Hematopoietic multipotent progenitor cell treated with erythropoietin and hydrocortisone succinate and interleukin-3 and kit ligand, for 8 days (in vitro differentiated cells): ENCODE data around the gene UBE2H.
"Not testable (repeated sequence)": the region's sequence is repeated elsewhere in the genome, so short reads cannot be mapped to it uniquely, and the experiment has no call there.

ENCODE experiments used
- DNase-seq: peaks from one replicate; pipeline ENCODE4 v3.0.0-alpha.2; 2015

The UBE2H gene

DNA sequence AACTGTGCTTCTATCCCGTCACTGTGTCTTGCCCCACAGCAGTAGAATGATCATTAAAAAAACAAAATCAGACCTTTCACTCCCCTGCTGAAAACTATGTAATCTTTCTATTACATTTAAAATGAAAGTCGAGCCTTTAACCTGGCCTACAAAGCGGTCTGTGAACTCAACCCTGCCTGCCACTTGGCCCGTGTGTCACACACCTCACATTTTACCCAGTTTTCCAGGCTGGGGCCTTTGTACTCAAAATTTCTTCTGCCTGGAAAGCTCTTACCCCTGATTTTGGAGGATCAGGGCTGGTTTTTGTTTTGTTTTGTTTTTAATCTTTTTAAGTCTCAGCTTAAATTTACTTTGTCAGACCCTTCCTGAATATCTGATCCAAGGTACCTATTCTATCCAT lies 82.1 kb downstream of the UBE2H start:
- DNase-seq = no peak

DNA sequence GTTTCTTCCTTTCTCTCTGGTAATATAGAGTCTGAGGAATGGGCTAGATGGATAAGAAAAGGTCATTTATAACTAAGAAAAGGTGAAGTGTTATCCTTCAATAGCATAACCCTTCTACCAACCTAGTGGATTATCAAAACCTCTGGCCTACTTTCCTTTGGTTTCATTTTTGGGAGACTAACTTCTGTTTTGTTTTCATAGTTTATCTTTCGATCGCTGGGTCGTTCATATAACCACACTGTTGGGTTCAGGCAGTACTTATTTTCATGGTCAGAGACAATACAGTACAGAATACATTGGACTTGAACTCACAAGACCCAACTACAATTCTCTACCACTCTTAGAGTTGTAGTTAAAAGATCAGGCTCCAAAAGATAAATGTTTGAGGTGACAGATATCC lies 86.5 kb downstream of the UBE2H start:
- no peak for DNase-seq

DNA sequence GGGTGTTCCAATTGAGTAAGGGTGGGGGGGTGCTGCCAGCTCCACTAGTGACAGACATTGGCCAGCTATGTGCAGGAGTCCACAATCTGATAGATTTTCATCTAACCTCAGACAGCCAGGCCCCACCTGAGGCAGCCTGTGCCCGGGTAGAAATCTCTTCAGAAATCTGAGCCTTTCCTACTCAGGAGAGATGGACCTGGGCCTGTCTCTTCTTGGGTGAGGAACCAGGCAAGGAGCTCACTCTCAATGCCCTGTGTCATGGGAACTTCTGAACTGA lies 86.9 kb downstream of the UBE2H start:
- no peak for DNase-seq

DNA sequence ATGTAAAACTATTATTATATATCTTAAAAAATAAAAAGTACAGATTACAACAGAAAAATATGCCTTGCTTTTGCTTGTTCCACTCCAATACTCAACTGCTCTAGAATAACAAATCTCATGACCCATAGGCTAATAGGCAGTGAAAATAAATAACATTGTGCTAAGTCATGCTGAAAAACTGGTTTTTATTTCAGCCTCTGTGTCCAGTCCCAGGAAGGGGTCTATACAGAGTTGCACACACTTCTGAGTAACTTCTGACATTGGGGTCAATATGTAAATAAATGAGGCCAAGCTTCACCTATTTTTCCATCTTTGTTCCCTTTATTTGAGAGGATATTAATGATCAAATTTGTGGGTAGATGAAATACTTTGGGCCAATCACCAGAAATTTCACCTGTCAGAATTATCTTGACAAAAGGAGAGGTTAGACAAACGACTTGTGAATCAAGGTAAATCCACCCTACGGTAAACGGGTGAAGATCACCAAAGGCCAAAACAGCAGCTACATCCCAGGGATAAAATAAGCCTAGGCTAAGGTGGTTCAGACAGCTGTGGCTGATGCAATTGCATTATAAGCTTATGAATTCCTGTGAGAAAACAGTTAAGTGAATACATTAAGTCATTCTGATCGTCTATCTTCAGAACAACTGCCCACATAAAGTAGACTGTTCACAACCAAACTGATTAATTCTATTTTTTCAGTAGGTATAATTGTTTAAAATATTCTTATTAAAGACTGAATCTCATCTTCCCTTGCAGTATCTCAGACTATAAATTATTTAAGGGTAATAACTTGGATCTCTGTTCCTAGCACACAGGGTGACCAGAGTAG lies 87.5 kb downstream of the UBE2H start:
- no peak for DNase-seq

DNA sequence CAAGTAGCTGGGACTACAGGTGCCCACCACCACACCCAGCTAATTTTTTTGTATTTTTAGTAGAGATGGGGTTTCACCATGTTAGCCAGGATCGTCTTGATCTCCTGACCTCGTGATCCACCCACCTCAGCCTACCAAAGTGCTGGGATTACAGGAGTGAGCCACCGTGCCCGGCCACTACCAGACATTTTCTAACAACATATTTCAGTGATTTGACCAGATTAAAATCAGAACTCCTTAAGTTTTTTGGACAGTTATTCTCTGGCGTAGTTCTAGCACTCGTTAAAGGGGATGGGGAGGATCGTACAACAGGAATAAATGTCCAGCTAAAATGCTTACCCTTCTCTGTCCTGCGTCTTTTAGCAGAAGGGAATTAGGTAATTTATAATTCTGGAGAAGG lies 88.1 kb downstream of the UBE2H start:
- DNase-seq = not testable (repeated sequence)

DNA sequence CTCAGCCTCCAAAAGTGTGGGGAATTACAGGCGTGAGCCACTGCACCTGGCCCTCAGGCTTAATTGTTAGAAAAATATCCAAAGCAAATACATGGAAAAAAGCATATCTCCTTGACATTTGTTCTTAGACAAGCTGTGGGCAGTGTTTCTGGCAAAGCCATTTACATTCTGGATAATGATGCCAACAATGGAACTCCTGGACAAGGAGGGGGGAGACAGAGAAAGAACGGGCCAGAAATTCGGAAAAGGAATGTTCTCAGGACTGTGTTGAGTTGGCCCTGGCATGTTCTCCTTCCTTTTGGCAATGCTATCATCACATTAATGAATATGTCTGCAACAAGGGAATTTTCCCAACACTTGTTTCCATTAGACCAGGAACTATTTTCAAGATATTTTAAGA lies 88.7 kb downstream of the UBE2H start:
- no peak for DNase-seq

DNA sequence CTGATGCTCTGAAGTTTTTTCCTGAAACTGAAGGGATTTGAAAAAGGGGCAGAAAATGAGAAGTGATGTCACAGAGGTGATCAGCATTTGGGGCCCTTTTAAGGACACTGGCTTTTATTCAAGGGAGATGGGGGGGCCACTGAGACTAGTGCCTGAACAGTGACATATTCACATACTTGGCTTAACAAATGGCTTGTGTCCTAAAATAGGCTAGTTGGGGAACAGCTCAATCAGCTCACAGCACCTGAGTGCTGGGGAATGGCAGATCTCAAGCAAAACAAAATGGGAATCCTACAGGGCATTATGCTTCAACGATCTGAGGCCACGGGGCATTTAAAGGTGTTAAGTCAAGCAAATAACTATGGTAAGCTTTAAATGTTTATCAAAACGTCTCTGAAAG lies 90.1 kb downstream of the UBE2H start:
- DNase-seq = no peak

DNA sequence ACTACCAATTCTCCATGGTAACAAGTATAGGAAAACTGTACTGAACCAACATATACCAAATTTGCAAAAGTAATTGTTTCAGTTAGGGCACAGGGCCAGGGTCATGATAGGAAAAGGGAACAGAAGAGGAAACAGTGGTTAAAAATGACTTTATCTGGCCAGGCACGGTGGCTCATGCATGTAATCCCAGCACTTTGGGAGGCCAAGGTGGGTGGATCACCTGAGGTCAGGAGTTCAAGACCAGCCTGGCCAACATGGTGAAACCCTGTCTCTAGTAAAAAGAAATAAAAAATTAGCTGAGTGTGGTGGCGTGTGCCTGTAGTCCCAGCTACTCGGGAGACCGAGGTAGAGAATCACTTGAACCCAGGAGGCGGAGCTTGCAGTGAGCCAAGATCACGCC lies 92.0 kb downstream of the UBE2H start:
- DNase-seq = not testable (repeated sequence)

DNA sequence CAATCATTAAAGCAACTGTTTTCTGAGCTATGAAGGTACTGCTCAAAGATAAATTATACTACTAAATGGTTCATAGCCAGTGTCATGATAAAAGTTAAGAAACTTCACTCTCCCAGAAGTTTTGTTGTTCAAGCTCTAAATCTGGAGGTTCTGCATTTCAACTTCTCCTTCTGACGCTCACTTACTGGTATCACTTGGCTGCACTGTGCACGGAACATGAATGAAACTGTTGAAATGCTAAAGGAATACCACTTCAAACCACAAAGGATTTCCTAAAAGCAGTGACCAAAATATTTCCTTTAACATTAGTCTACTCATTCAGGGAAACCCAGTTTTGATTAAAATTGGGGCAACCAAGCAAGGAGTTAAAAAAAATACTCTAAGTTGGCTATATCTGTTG lies 93.6 kb downstream of the UBE2H start:
- no peak for DNase-seq

DNA sequence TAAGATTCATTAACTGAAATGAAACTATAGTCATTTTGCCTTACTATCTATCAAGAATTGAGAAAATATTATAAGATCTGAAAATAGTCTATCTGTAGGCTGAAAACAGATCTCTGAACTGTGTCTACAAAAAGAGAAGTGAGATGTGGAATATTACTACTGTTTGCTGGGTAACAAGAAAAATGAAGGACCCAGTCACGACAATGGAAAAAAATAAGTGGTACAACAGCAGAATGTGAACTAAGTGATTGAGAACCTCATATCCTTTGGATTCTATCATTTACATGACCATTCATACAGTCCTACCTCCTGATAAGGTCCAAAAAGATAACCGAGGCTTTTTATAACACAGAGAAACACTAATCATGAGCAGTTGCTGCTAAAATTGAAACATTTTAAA lies 94.3 kb downstream of the UBE2H start:
- no peak for DNase-seq

DNA sequence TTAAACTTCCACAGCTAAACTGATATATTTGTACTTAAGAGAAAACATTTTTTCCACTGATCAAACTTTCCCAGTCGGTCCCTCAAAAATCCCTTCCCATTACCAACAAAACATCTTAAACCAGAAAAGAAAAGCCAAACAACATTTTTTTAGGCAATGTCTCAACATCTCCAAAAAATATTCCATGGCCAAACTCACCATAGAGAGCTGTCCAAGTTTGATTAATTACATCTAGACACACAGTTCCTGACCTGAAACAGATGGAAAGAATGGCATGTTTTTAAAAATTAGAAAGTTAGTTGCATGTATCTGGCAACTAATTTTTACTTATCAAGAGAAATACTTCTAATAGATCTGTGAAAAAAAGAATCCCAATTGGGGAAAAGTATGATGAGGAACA lies 95.4 kb downstream of the UBE2H start:
- no peak for DNase-seq

DNA sequence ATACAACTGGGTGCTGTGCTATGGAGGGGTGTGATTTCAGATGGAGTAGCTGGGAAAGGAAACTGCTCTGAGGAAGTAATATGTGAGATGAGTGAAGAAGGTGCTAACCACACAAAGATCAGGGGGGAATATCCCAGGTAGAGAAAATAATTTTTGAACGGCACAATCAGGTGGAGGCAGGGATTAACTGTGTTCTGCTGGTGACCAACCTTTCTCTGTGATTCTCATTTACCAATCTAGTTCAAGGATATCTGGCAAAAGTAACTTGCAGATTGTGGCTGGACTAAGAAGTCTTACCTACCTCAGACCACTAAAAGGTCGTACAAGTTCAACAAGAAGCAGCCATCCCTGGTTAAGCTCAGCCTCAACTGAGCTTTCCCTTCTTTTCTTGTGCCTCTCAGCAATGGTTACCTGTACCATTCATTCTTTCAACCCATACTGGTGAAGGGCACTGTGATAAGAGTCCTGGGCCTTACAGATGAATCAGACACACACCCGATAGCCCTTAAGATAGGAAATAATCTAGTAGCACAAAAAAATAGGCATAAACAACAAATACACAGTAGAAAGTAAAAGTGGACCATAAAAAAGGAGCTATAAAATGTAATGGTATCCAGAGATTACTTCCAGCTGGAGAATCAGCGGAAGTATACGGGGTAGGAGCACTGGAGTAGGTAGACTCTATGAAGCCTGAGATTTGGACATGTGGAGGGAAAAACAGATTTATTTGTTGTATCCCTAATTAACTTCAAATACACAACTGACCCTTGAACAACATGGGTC lies 96.6 kb downstream of the UBE2H start:
- no peak for DNase-seq

DNA sequence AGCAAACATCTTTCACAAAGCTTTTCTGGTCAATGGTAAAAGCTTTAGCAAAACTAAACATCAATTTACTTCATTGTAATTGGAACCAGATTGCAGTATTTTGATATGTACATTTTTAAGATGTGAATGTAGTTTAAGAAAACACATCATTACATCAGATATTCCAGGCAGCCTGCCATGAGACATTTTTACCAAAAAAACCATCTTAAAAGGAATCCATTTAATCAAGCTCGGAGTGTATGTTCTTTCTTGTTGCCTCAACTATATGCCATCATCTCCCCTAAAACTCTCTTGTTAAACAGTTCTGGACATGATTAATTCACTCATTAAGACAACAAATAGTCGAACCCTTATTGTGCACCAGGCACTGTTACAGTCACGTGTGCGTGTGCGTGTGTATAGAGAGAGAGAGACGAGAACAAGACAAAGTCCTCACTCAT lies 97.5 kb downstream of the UBE2H start:
- no peak for DNase-seq

DNA sequence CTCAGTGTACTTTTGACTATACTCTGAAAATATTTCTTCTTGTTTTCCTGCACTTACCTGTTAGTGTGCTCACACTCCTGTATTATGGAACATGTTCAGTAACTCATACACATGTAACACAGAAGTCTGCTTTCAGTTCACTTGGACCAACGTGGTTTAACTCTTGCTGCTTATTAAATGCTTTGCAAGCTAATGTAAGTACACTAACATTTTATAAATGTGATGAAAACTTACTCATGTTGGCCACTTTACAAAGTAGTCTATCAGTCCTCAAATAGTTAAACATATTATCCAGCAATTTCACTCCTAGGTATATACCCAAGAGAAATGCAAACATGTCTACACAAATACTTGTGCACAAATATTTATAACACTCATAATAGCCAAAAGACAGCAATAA lies 98.4 kb downstream of the UBE2H start:
- no peak for DNase-seq

DNA sequence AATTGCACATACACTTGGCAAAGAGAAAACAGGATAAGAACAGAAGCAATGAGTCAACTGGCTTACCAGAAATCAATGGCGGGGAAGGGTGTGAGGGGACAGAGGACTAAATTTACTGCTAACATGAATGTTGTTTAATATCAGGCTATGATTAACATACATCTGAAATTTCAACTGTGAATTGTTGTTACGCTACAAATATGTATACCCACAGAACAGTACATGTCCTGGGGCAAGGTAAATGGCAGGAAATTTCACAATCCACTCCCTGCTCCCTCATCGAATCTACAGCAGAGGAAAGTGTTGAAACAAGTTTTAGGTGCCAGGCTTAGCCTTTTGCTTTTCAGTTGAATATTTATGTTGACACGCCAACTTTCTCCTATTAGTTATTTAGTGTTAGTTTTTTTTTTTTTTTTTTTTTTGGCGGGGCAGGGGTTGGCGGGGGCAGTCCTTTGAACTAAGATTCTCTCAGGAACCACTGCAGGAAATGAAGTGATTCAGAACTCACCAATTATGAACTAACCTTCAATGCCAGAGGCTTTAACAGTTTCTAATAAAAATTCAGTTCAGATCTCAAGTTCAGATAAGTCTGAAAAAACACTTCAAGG lies 99.0 kb downstream of the UBE2H start:
- DNase-seq = no peak

DNA sequence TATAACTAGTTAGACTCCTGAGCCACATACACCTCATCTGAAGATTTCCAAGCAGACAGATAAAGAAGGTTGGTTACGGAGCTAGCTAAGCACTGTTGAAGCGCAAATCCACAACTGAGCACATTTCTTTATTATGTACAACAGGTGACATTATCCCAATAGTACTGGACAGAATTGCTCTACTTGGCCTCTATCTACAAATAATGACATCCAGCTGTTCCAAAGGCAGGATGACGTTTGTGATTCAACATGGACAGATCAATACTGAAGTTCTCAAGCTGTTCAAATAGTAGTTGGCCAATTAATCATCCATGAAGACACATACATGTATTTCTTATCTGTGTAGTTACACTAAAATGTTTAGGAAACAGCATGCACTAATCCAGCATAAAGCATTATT lies 101.0 kb downstream of the UBE2H start:
- no peak for DNase-seq

DNA sequence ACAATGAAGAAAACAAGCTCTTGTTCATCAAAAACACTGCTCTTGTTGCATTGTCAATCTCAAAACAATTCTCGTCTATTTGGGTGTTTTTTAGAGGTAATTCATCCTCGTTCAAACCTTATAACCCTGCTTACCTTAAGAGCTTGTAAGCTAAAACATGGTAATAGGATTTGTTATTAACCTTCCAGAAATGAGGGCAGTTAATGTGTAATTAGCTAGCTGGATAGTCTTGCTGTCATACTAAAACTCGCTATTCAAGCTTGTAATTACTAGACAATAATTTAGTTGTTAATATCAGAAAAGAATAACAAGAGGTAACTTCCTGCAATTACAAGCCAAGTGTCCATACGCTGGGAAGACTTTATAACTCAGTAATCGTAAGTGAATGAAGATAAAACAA lies 101.6 kb downstream of the UBE2H start:
- no peak for DNase-seq

DNA sequence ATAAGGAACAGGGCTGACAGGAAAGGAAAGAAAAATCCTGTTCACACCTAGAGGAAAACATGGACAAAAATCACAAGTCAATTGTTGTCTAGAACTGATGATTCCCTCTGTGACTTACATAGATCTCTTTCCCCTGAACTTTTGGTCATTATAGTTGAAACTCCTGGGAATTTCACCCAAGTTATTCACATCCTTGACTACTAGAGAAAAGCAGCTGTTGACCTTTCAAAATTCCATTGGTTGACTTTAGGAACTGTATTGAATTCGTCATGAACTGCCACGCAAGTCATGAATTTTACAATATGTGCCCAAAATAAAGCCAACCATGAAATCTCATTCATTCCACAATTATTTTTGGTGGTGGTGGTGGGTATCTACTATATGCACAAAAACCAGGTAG lies 104.3 kb downstream of the UBE2H start:
- DNase-seq = no peak

DNA sequence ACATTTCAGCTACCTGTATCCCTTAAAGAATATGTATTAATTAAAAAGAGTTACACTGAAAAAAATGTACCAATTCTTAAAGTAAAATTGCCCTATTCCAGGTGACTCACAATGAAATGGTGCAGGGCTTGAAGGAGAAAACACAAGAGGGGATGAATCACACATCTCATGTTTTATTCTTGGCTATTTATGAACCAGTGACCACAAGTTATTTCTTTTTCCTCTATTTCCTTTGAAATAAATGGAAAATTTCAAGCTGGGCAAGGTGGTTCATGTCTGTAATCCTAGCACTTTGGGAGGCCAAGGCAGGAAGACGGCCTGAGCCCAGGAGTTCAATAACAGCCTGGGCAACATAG lies 106.8 kb downstream of the UBE2H start:
- no peak for DNase-seq

DNA sequence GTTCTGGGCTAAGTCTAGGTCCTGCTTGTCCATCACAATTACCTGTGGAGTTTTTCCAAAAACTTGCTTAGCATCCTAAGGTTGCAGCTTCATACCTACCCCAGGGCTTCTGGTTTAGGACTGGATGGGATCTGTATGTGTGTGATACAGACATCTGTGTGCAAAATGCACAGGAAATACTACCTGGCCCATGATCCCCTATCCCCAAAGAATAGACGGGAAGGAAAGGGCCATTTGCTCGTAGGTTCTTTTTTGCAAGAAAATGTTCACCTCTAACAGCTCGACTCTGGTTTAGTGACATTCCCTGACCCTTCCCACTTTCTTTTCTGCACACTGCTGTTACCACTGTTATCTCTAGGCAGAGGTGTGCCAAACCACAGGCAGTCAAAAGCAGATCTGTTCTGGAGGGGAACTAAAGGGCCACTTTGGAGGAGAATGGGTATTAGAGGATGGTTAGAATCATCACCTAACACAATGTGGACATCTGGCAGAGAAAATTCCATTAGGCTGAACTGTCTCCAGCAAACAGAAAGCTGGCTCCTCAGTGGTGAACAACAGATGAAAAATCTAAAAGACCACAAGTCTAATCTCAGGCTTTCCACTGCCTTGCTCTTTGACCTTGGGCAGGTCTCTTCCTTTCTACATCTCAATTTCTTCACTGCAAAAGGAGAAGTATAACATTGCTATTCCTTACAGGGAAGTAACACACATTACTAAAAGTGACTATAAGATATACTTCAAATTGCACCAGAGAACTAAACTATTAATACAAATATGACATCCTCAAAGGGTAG lies 107.4 kb downstream of the UBE2H start:
- DNase-seq = no peak

DNA sequence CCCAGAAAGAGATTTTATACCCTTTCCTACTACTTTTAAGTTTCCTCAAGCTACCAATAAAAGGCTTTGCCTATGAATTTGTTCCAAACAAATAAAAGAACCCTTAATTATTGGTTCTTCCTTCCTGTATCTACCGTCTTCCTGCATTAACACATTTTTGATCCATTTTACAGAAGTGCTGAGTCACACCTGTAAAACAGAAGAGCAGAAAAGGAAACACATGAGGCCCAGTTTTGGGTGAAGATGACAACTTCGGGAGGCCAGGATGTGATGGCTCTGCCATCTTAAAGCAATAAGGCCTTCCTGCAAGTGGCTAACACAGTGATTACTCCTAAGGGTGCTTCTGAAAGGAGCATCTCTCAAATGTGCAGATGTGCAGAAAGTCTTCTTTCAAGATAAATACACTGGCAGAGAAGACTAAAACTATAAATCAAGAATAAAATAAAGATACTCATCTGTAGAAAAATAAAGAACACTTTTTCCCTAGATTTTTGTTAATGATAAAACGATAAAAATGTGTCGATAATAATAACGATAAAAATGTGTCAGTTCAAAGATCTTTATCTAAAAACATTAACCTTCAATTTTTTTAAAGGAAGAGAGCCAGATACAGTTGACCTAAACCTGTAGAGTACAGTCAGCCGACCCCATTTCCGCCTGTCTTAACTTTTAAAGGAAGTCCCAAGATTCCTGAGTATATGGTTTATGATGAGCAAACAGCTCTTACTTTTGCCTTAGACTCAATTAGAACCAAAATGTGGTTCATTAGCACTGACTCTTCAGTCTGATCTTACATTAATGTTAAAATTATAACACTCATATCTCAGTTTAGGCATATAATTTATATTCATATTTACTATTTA lies 108.6 kb downstream of the UBE2H start:
- DNase-seq = no peak

DNA sequence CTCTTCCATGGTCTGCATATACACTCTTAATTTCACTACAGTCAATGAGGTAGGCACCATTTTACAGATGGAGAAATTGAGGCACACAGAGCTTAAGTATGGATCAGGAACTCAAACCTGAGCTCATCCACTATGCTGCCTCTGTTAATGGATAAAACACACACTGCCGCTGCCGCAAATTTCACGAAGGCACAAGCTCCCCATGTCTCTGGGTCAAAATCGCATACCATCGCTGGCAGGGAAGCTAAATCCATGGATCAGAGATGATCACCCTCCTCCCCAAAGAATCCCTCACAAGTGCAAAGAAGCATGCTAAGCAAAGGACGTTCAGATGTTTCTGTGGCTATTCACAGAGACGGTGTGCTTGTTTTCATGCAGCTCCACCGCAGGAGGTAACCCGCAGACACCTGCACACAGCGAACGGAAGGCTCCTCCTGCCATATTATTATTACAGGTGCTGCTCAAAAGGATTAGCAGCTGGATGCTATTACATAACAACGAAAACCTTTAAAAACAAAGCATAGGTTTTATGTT lies 109.3 kb downstream of the UBE2H start:
- no peak for DNase-seq
